ENCODE results near the gene CDCA3.
"Not testable (repeated sequence)": the region's sequence is repeated elsewhere in the genome, so short reads cannot be mapped to it uniquely, and the experiment has no call there.

- TF ChIP-seq CTCF (IDR thresholded peaks at IDR 0.05; ENCODE audit: low read depth, low read length); POLR2A (IDR thresholded peaks at IDR 0.05; ENCODE audit: extremely low read depth, insufficient read length); MAX (IDR thresholded peaks at IDR 0.05; ENCODE audit: low read depth, low read length): not testable (repeated sequence)
These were observed 28.7 kb upstream of the CDCA3 start for GRCh38 chr12:6879824-6880223.

Measured in NB4 (cell line).